SU-DHL-6 (cell line): ENCODE measurements around the gene KDM2A.

ENCODE experiments used
- EZH2phosphoT487 ChIP-seq: fragments of 200-600 bp; sonication (generic), shearing (Covaris generic); conservative IDR thresholded peaks from 2 replicates; pipeline ENCODE4 v1.6.1; 2018; ENCODE audit warnings: mild to moderate bottlenecking, antibody characterized with exemption, low read length, moderate library complexity, mixed read lengths
- TF ChIP-seq, protein P1 (sequence below): fragments of 200-600 bp; sonication (generic); IDR thresholded peaks from one replicate; pipeline ENCODE4 v1.5.1; 2017; ENCODE audit warnings: antibody characterized with exemption, mild to moderate bottlenecking, low read length, moderate library complexity; ENCODE audit not compliant: insufficient read depth, poor library complexity, severe bottlenecking

DNA sequence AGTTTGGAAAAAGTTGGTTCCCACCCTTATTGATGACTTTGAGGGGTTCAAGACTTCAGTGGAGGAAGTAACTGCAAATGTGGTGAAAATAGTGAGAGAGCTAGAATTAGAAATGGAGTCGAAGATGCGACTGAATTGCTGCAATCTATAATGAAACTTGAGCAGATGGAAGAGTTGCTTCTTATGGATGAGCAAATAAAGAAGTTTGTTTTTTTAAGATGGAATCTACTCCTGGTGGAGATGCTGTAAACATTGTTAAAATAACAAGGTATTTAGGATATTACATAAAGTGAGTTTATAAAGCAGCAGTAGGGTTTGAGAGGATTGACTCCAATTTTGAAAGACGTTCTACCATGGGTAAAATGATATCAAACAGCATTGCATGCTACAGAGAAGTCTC lies 83.0 kb downstream of the KDM2A start:
- TF ChIP-seq, protein P1, sequence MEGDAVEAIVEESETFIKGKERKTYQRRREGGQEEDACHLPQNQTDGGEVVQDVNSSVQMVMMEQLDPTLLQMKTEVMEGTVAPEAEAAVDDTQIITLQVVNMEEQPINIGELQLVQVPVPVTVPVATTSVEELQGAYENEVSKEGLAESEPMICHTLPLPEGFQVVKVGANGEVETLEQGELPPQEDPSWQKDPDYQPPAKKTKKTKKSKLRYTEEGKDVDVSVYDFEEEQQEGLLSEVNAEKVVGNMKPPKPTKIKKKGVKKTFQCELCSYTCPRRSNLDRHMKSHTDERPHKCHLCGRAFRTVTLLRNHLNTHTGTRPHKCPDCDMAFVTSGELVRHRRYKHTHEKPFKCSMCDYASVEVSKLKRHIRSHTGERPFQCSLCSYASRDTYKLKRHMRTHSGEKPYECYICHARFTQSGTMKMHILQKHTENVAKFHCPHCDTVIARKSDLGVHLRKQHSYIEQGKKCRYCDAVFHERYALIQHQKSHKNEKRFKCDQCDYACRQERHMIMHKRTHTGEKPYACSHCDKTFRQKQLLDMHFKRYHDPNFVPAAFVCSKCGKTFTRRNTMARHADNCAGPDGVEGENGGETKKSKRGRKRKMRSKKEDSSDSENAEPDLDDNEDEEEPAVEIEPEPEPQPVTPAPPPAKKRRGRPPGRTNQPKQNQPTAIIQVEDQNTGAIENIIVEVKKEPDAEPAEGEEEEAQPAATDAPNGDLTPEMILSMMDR = no peak
- no peak for TF ChIP-seq EZH2phosphoT487
